Astrocyte (in vitro differentiated cells and primary cell): ENCODE measurements around the gene ZNF79.

ENCODE experiments used
- EZH2 ChIP-seq: IDR thresholded peaks from 2 replicates; pipeline ENCODE4 v1.6.1; 2012; ENCODE audit warnings: mild to moderate bottlenecking, low read length, inconsistent platforms; ENCODE audit not compliant: insufficient read depth
- TF ChIP-seq, protein P1 (sequence below): IDR thresholded peaks from 2 replicates; pipeline ENCODE4 v1.5.1; 2011; ENCODE audit warnings: low read depth, mild to moderate bottlenecking, inconsistent platforms, low read length, moderate library complexity; ENCODE audit not compliant: insufficient read depth

DNA sequence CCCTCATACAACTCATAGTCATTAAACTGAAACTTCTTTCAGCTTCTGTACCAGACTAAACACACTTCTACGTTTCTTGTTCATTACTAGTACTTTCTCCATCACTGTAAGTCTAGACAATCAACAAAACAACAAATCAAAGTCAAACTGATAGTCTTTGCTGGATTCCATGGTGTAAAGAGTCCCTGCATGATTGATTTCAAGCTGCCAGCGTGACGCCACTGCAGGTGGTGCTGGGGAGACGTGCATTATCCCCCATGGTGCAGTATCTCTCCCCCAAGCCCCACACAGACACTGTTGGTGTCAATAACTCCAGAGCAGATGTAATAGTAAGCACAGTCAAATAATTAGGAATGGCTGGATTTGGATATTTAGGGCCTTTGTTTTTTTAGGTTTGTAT, 37.9 kb upstream of the ZNF79 start:
- TF ChIP-seq, protein P1, sequence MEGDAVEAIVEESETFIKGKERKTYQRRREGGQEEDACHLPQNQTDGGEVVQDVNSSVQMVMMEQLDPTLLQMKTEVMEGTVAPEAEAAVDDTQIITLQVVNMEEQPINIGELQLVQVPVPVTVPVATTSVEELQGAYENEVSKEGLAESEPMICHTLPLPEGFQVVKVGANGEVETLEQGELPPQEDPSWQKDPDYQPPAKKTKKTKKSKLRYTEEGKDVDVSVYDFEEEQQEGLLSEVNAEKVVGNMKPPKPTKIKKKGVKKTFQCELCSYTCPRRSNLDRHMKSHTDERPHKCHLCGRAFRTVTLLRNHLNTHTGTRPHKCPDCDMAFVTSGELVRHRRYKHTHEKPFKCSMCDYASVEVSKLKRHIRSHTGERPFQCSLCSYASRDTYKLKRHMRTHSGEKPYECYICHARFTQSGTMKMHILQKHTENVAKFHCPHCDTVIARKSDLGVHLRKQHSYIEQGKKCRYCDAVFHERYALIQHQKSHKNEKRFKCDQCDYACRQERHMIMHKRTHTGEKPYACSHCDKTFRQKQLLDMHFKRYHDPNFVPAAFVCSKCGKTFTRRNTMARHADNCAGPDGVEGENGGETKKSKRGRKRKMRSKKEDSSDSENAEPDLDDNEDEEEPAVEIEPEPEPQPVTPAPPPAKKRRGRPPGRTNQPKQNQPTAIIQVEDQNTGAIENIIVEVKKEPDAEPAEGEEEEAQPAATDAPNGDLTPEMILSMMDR, result no peak
- TF ChIP-seq EZH2, result no peak
